Measurements from ENCODE around the gene CYGB.
A peak's percentile ranks its signal among the peaks of the same experiment; 100 is the strongest.

CYGB gene

GRCh38 chr17:76506408-76507345, 30.8 kb downstream of the CYGB start:
- no peak overlapping the region for H3K4me3 ChIP-seq (ENCODE audit: extremely low read depth, insufficient read depth, low read length, poor library complexity, severe bottlenecking)
- no peaks in the 10 kb centered on the region for H3K36me3 ChIP-seq (ENCODE audit: control insufficient read depth, insufficient read depth, low read length)
- H3K27ac ChIP-seq (ENCODE audit: low read depth, low read length, severe bottlenecking) = no peak overlapping the region
- no peaks in the 10 kb centered on the region for H3K9me3 ChIP-seq (ENCODE audit: control insufficient read depth, low read length)
- H3K4me1 ChIP-seq (ENCODE audit: control insufficient read depth, insufficient read depth, low read length, poor library complexity, severe bottlenecking) = peaks cover 4% of the 10 kb centered on the region
- 25 to 26% methylated on average over 20 to 21 of the region's 24 CpGs for WGBS, 2 experiments (ENCODE audit: insufficient coverage in 2 of 2)

GRCh38 chr17:76504117-76504516, 33.4 kb downstream of the CYGB start:
- Histone ChIP-seq H3K36me3 (ENCODE audit: control insufficient read depth, insufficient read depth, low read length) (no peaks in the 10 kb centered on the region), H3K9me3 (ENCODE audit: control insufficient read depth, low read length) (no peaks in the 10 kb centered on the region), H3K4me3 (ENCODE audit: extremely low read depth, insufficient read depth, low read length, poor library complexity, severe bottlenecking) (no peak overlapping the region), H3K4me1 (ENCODE audit: control insufficient read depth, insufficient read depth, low read length, poor library complexity, severe bottlenecking) (peaks cover 7% of the 10 kb centered on the region), H3K27ac (ENCODE audit: low read depth, low read length, severe bottlenecking) (no peak overlapping the region)
- 63 to 69% methylated on average over 6 of the region's 7 CpGs for WGBS, 2 experiments (ENCODE audit: insufficient coverage in 2 of 2)

- H3K9me3 ChIP-seq (ENCODE audit: control insufficient read depth, low read length) = no peaks in the 10 kb centered on the region
- H3K4me1 ChIP-seq (ENCODE audit: control insufficient read depth, insufficient read depth, low read length, poor library complexity, severe bottlenecking) = peaks cover 22% of the 10 kb centered on the region
- no peaks in the 10 kb centered on the region for H3K36me3 ChIP-seq (ENCODE audit: control insufficient read depth, insufficient read depth, low read length)
- H3K27ac ChIP-seq (ENCODE audit: low read depth, low read length, severe bottlenecking) = no peak overlapping the region
- H3K4me3 ChIP-seq (ENCODE audit: extremely low read depth, insufficient read depth, low read length, poor library complexity, severe bottlenecking) = no peak overlapping the region
- 83 to 96% methylated on average over 6 to 7 of the region's 8 CpGs for WGBS, 2 experiments (ENCODE audit: insufficient coverage in 2 of 2)
Measured at GRCh38 chr17:76502341-76503211, 34.9 kb downstream of the CYGB start.

- 75 to 78% methylated on average over 7 to 11 of the region's 11 CpGs for WGBS, 2 experiments (ENCODE audit: insufficient coverage in 2 of 2)
- Histone ChIP-seq H3K27ac (ENCODE audit: low read depth, low read length, severe bottlenecking) (no peak overlapping the region), H3K9me3 (ENCODE audit: control insufficient read depth, low read length) (no peaks in the 10 kb centered on the region), H3K36me3 (ENCODE audit: control insufficient read depth, insufficient read depth, low read length) (no peaks in the 10 kb centered on the region), H3K4me3 (ENCODE audit: extremely low read depth, insufficient read depth, low read length, poor library complexity, severe bottlenecking) (peak overlapping the region; percentile 59), H3K4me1 (ENCODE audit: control insufficient read depth, insufficient read depth, low read length, poor library complexity, severe bottlenecking) (peaks cover 24% of the 10 kb centered on the region)
Measured at GRCh38 chr17:76501827-76502307, 35.6 kb downstream of the CYGB start.

- H3K9me3 ChIP-seq (ENCODE audit: control insufficient read depth, low read length) = no peaks in the 10 kb centered on the region
- no peaks in the 10 kb centered on the region for H3K36me3 ChIP-seq (ENCODE audit: control insufficient read depth, insufficient read depth, low read length)
- H3K4me1 ChIP-seq (ENCODE audit: control insufficient read depth, insufficient read depth, low read length, poor library complexity, severe bottlenecking) = peaks cover 24% of the 10 kb centered on the region
- 4 to 5% methylated on average over 59 to 66 of the region's 72 CpGs for WGBS, 2 experiments (ENCODE audit: insufficient coverage in 2 of 2)
- peak within 1 kb of the TSS; percentile 59 for H3K4me3 ChIP-seq (ENCODE audit: extremely low read depth, insufficient read depth, low read length, poor library complexity, severe bottlenecking)
- no peak within 1 kb of the TSS for H3K27ac ChIP-seq (ENCODE audit: low read depth, low read length, severe bottlenecking)
Measured at GRCh38 chr17:76501018-76501826, 36.3 kb downstream of the CYGB start, which contains the start of gene RHBDF2. TSS of gene RHBDF2 (minus strand) at chr17:76501423. CDS start at chr17:76481524, 19,899 bp downstream.

GRCh38 chr17:76500747-76501017, 36.8 kb downstream of the CYGB start:
- Histone ChIP-seq H3K4me1 (ENCODE audit: control insufficient read depth, insufficient read depth, low read length, poor library complexity, severe bottlenecking) (peaks cover 24% of the 10 kb centered on the region), H3K4me3 (ENCODE audit: extremely low read depth, insufficient read depth, low read length, poor library complexity, severe bottlenecking) (peak overlapping the region; percentile 59), H3K27ac (ENCODE audit: low read depth, low read length, severe bottlenecking) (no peak overlapping the region), H3K36me3 (ENCODE audit: control insufficient read depth, insufficient read depth, low read length) (no peaks in the 10 kb centered on the region), H3K9me3 (ENCODE audit: control insufficient read depth, low read length) (no peaks in the 10 kb centered on the region)
- 4 to 27% methylated on average over 3 to 8 of the region's 10 CpGs for WGBS, 2 experiments (ENCODE audit: insufficient coverage in 2 of 2)

GRCh38 chr17:76500074-76500746, 37.3 kb downstream of the CYGB start:
- peak overlapping the region; percentile 59 for H3K4me3 ChIP-seq (ENCODE audit: extremely low read depth, insufficient read depth, low read length, poor library complexity, severe bottlenecking)
- WGBS, 2 experiments (ENCODE audit: insufficient coverage in 2 of 2) = 59 to 65% methylated on average over 12 to 16 of the region's 17 CpGs
- H3K9me3 ChIP-seq (ENCODE audit: control insufficient read depth, low read length) = no peaks in the 10 kb centered on the region

GRCh38 chr17:76499267-76499667, 38.2 kb downstream of the CYGB start:
- no peaks in the 10 kb centered on the region for H3K9me3 ChIP-seq (ENCODE audit: control insufficient read depth, low read length)
- peaks cover 24% of the 10 kb centered on the region for H3K4me1 ChIP-seq (ENCODE audit: control insufficient read depth, insufficient read depth, low read length, poor library complexity, severe bottlenecking)
- H3K36me3 ChIP-seq (ENCODE audit: control insufficient read depth, insufficient read depth, low read length) = no peaks in the 10 kb centered on the region
- H3K27ac ChIP-seq (ENCODE audit: low read depth, low read length, severe bottlenecking) = no peak overlapping the region
- H3K4me3 ChIP-seq (ENCODE audit: extremely low read depth, insufficient read depth, low read length, poor library complexity, severe bottlenecking) = no peak overlapping the region
- WGBS, 2 experiments (ENCODE audit: insufficient coverage in 2 of 2) = 86 to 100% methylated on average over 1 to 5 of the region's 5 CpGs

More at GRCh38 chr17:76500074-76500746, 37.3 kb downstream of the CYGB start:
- H3K36me3 ChIP-seq (ENCODE audit: control insufficient read depth, insufficient read depth, low read length) = no peaks in the 10 kb centered on the region
- peaks cover 24% of the 10 kb centered on the region for H3K4me1 ChIP-seq (ENCODE audit: control insufficient read depth, insufficient read depth, low read length, poor library complexity, severe bottlenecking)
- no peak overlapping the region for H3K27ac ChIP-seq (ENCODE audit: low read depth, low read length, severe bottlenecking)

- H3K4me3 ChIP-seq (ENCODE audit: extremely low read depth, insufficient read depth, low read length, poor library complexity, severe bottlenecking) = no peak overlapping the region
- WGBS, 2 experiments (ENCODE audit: insufficient coverage in 2 of 2) = 33 to 100% methylated on average over 1 to 2 of the region's 4 CpGs
- no peaks in the 10 kb centered on the region for H3K36me3 ChIP-seq (ENCODE audit: control insufficient read depth, insufficient read depth, low read length)
- H3K27ac ChIP-seq (ENCODE audit: low read depth, low read length, severe bottlenecking) = no peak overlapping the region
- H3K9me3 ChIP-seq (ENCODE audit: control insufficient read depth, low read length) = no peaks in the 10 kb centered on the region
- peaks cover 24% of the 10 kb centered on the region for H3K4me1 ChIP-seq (ENCODE audit: control insufficient read depth, insufficient read depth, low read length, poor library complexity, severe bottlenecking)
Measured at GRCh38 chr17:76498876-76499251, 38.6 kb downstream of the CYGB start.
